ENCODE measurements around the gene SHISA9.

The SHISA9 gene

GRCh38 chr16:13242201-13242600 lies 340.8 kb downstream of the SHISA9 start:
- no peak overlapping the region for H3K4me2 ChIP-seq (ENCODE audit: low read length)
- H3K27me3 ChIP-seq (ENCODE audit: low read depth, low read length) = no peaks in the 10 kb centered on the region
- H3K36me3 ChIP-seq (replicated peaks; ENCODE audit: low read depth, low read length) = no peaks in the 10 kb centered on the region
- H3K79me2 ChIP-seq (ENCODE audit: low read length) = no peaks in the 10 kb centered on the region
- no peak overlapping the region for H3K4me3 ChIP-seq (ENCODE audit: low read length)
- no peaks in the 10 kb centered on the region for H3K4me1 ChIP-seq (ENCODE audit: low read length)
- no peaks in the 10 kb centered on the region for H3K9me3 ChIP-seq (ENCODE audit: insufficient read depth, low read length)
- TF ChIP-seq EZH2phosphoT487 (IDR thresholded peaks at IDR 0.05; ENCODE audit: low read depth) (no peak), CTCF (IDR thresholded peaks at IDR 0.05; ENCODE audit: low read depth, low read length) (no peak)
- H2AFZ ChIP-seq (ENCODE audit: low read depth, low read length) = no peak overlapping the region
- no peak overlapping the region for H3K27ac ChIP-seq (ENCODE audit: low read length)
- no peaks in the 10 kb centered on the region for H4K20me1 ChIP-seq (ENCODE audit: insufficient read depth, low read length)
- no peak overlapping the region for H3K9ac ChIP-seq (ENCODE audit: low read length)

GRCh38 chr16:13244770-13245169 lies 343.4 kb downstream of the SHISA9 start:
- Histone ChIP-seq H3K79me2 (ENCODE audit: low read length) (no peaks in the 10 kb centered on the region), H3K4me2 (ENCODE audit: low read length) (no peak overlapping the region), H3K36me3 (replicated peaks; ENCODE audit: low read depth, low read length) (no peaks in the 10 kb centered on the region), H3K27me3 (ENCODE audit: low read depth, low read length) (no peaks in the 10 kb centered on the region), H3K9ac (ENCODE audit: low read length) (no peak overlapping the region), H3K4me1 (ENCODE audit: low read length) (peaks cover 3% of the 10 kb centered on the region; the same call in 1 of the 2 replicates), H3K27ac (ENCODE audit: low read length) (no peak overlapping the region), H4K20me1 (ENCODE audit: insufficient read depth, low read length) (no peaks in the 10 kb centered on the region), H3K9me3 (ENCODE audit: insufficient read depth, low read length) (no peaks in the 10 kb centered on the region), H3K4me3 (ENCODE audit: low read length) (no peak overlapping the region), H2AFZ (ENCODE audit: low read depth, low read length) (no peak overlapping the region)
- no peak for TF ChIP-seq EZH2phosphoT487 (IDR thresholded peaks at IDR 0.05; ENCODE audit: low read depth)
- TF ChIP-seq CTCF (IDR thresholded peaks at IDR 0.05; ENCODE audit: low read depth, low read length) = no peak

GRCh38 chr16:13245713-13246377 lies 344.4 kb downstream of the SHISA9 start:
- Histone ChIP-seq H3K27me3 (ENCODE audit: low read depth, low read length) (no peaks in the 10 kb centered on the region), H3K79me2 (ENCODE audit: low read length) (no peaks in the 10 kb centered on the region), H2AFZ (ENCODE audit: low read depth, low read length) (no peak overlapping the region), H3K4me3 (ENCODE audit: low read length) (no peak overlapping the region), H3K9me3 (ENCODE audit: insufficient read depth, low read length) (no peaks in the 10 kb centered on the region), H3K4me1 (ENCODE audit: low read length) (peaks cover 6% of the 10 kb centered on the region), H3K36me3 (replicated peaks; ENCODE audit: low read depth, low read length) (no peaks in the 10 kb centered on the region), H3K27ac (ENCODE audit: low read length) (no peak overlapping the region), H4K20me1 (ENCODE audit: insufficient read depth, low read length) (no peaks in the 10 kb centered on the region), H3K4me2 (ENCODE audit: low read length) (no peak overlapping the region), H3K9ac (ENCODE audit: low read length) (no peak overlapping the region)
- TF ChIP-seq CTCF (IDR thresholded peaks at IDR 0.05; ENCODE audit: low read depth, low read length) (no peak), EZH2phosphoT487 (IDR thresholded peaks at IDR 0.05; ENCODE audit: low read depth) (no peak)

- TF ChIP-seq EZH2phosphoT487 (IDR thresholded peaks at IDR 0.05; ENCODE audit: low read depth) = no peak
- no peak for TF ChIP-seq CTCF (IDR thresholded peaks at IDR 0.05; ENCODE audit: low read depth, low read length)
- H4K20me1 ChIP-seq (ENCODE audit: insufficient read depth, low read length) = no peaks in the 10 kb centered on the region
- peak overlapping the region; percentile 51 for H3K4me3 ChIP-seq (ENCODE audit: low read length)
- peaks cover 25% of the 10 kb centered on the region for H3K36me3 ChIP-seq (replicated peaks; ENCODE audit: low read depth, low read length)
- no peaks in the 10 kb centered on the region for H3K27me3 ChIP-seq (ENCODE audit: low read depth, low read length)
- H3K9me3 ChIP-seq (ENCODE audit: insufficient read depth, low read length) = peaks cover 11% of the 10 kb centered on the region; the same call in 1 of the 2 replicates
- no peaks in the 10 kb centered on the region for H3K79me2 ChIP-seq (ENCODE audit: low read length)
- peak overlapping the region; percentile 68 for H3K9ac ChIP-seq (ENCODE audit: low read length)
- H3K4me2 ChIP-seq (ENCODE audit: low read length) = peak overlapping the region; percentile 64
- peaks cover 51% of the 10 kb centered on the region for H3K4me1 ChIP-seq (ENCODE audit: low read length)
- H2AFZ ChIP-seq (ENCODE audit: low read depth, low read length) = no peak overlapping the region
- peak overlapping the region; percentile 97 for H3K27ac ChIP-seq (ENCODE audit: low read length)
Measured at GRCh38 chr16:13254998-13255614, 353.7 kb downstream of the SHISA9 start.
